HG03457 (cell line): Measurements from ENCODE around the gene SPDYE2.
"Not testable (repeated sequence)": the region's sequence is repeated elsewhere in the genome, so short reads cannot be mapped to it uniquely, and the experiment has no call there.

ENCODE experiments used
- ATAC-seq: cut with Tn5 transposase; IDR thresholded peaks from one replicate; pipeline ENCODE4 v1.9.1; 2021; ENCODE audit warnings: moderate number of reproducible peaks; ENCODE audit not compliant: unreplicated experiment

Gene SPDYE2

GRCh38 chr7:102550808-102551422, at the start of gene SPDYE2:
TSS of gene SPDYE2 (plus strand) at chr7:102551226. CDS start at chr7:102553256, 2,030 bp downstream.
- ATAC-seq, result not testable (repeated sequence)

GRCh38 chr7:102503141-102503540, 47.9 kb upstream of the SPDYE2 start:
- ATAC-seq, result not testable (repeated sequence)

GRCh38 chr7:102505298-102506185, 45.5 kb upstream of the SPDYE2 start:
- ATAC-seq, result not testable (repeated sequence)

- ATAC-seq, result not testable (repeated sequence)
These were observed 43.5 kb upstream of the SPDYE2 start for GRCh38 chr7:102507410-102508088.

GRCh38 chr7:102510575-102510974, 40.5 kb upstream of the SPDYE2 start:
- ATAC-seq, result not testable (repeated sequence)

- ATAC-seq, result peak; percentile 27
These were observed 39.0 kb upstream of the SPDYE2 start for GRCh38 chr7:102511860-102512522.

GRCh38 chr7:102512642-102513221, 38.3 kb upstream of the SPDYE2 start:
- not testable (repeated sequence) for ATAC-seq

GRCh38 chr7:102514881-102515721, 35.9 kb upstream of the SPDYE2 start:
- peak; percentile 50 for ATAC-seq

- not testable (repeated sequence) for ATAC-seq
These were observed 35.1 kb upstream of the SPDYE2 start for GRCh38 chr7:102515889-102516288.

- not testable (repeated sequence) for ATAC-seq
These were observed 34.1 kb upstream of the SPDYE2 start for GRCh38 chr7:102516951-102517350.

- peak; percentile 51 for ATAC-seq
These were observed 33.4 kb upstream of the SPDYE2 start, which contains the start of gene RASA4B for GRCh38 chr7:102517550-102518147. TSS of gene RASA4B (minus strand) at chr7:102517777. CDS start at chr7:102517710, 67 bp downstream.

GRCh38 chr7:102520797-102521196, 30.2 kb upstream of the SPDYE2 start:
- ATAC-seq, result not testable (repeated sequence)

- not testable (repeated sequence) for ATAC-seq
These were observed 26.2 kb upstream of the SPDYE2 start for GRCh38 chr7:102524803-102525202.

GRCh38 chr7:102527182-102527581, 23.8 kb upstream of the SPDYE2 start:
- not testable (repeated sequence) for ATAC-seq

GRCh38 chr7:102527822-102528793, 22.9 kb upstream of the SPDYE2 start:
- not testable (repeated sequence) for ATAC-seq

GRCh38 chr7:102531583-102531982, 19.4 kb upstream of the SPDYE2 start:
- ATAC-seq, result not testable (repeated sequence)

- not testable (repeated sequence) for ATAC-seq
These were observed 18.9 kb upstream of the SPDYE2 start for GRCh38 chr7:102532127-102532526.
